ENCODE results near the gene DNM1L. TPM values are rescaled to one million over a fixed set of nuclear protein-coding genes. Genes with fewer than 3 reads are reported as not detected.

The DNM1L gene
- polyA plus RNA-seq, 2 of the 4 experiments (the other 2 are of a cell fraction) = 67.0 to 121 TPM

- H3K9me3 ChIP-seq = no peaks in the 10 kb centered on the region
- H3K4me3 ChIP-seq = no peak overlapping the region
- DNase-seq (ENCODE audit: low read depth in 1 of 2, low spot score in 1 of 2) = peak in 1 of 2 experiments; percentile 7
- no peak overlapping the region for H3K4me2 ChIP-seq
- CTCF ChIA-PET = interaction anchor here (0.7 to 1.4 kb wide), 5 partner anchors 20 to 1082 kb away, joined by 3 to 4 read pairs (median 3); no protein-coding TSS in a partner anchor
- peak; percentile 38 to 43; a peak in 1 of 6 replicates for ATAC-seq
- H3K27ac ChIP-seq = no peak overlapping the region
- TF ChIP-seq RNF2 (IDR thresholded peaks at IDR 0.05; ENCODE audit: borderline replicate concordance, low read depth) (no peak), CBX2 (IDR thresholded peaks at IDR 0.05; ENCODE audit: borderline replicate concordance, low read depth) (no peak), FOSL2 (IDR thresholded peaks at IDR 0.05) (no peak), FOSL2 (CRISPR knock-in tag; IDR thresholded peaks at IDR 0.05) (no peak), ZFP36 (IDR thresholded peaks at IDR 0.05; ENCODE audit: borderline replicate concordance, partially characterized antibody) (no peak), ZC3H11A (IDR thresholded peaks at IDR 0.05) (no peak), HOXB13 (CRISPR knock-in tag; IDR thresholded peaks at IDR 0.05; ENCODE audit: low read depth) (no peak), BHLHE40 (IDR thresholded peaks at IDR 0.05; ENCODE audit: low read depth, low read length) (no peak), E2F6 (IDR thresholded peaks at IDR 0.05; ENCODE audit: borderline replicate concordance, low read depth) (no peak), ZNF302 (CRISPR knock-in tag; IDR thresholded peaks at IDR 0.05) (no peak), RAD21 (conservative IDR thresholded peaks at IDR 0.05 in 1 of 2, IDR thresholded peaks at IDR 0.05 in 1 of 2) (no peak)
- no peaks in the 10 kb centered on the region for H3K4me1 ChIP-seq
- POLR2A ChIA-PET = no interaction called here
- WGBS (ENCODE audit: missing lambda C conversion rate) = 96% methylated on average over 1 of the region's 1 CpG
- no peak for FAIRE-seq
These were observed 55.9 kb downstream of the DNM1L start for GRCh38 chr12:32734952-32735351.

- H3K4me2 ChIP-seq = no peak overlapping the region
- ChIA-PET POLR2A (interaction anchor here (0.7 kb wide), 1 partner anchor 13 kb away, joined by 9 read pairs; no protein-coding TSS in a partner anchor), CTCF (interaction anchor here (1.7 kb wide), 1 partner anchor 19 kb away, joined by 10 read pairs; the partner anchor contains the start of gene YARS2)
- no peak overlapping the region for H3K27ac ChIP-seq
- ATAC-seq (peak in 1 of 2 experiments; percentile 33; a peak in 2 of 6 replicates), DNase-seq (ENCODE audit: low read depth in 1 of 2, low spot score in 1 of 2) (no peak), FAIRE-seq (no peak)
- 84% methylated on average over 3 of the region's 3 CpGs for WGBS (ENCODE audit: missing lambda C conversion rate)
- no peaks in the 10 kb centered on the region for H3K4me1 ChIP-seq
- H3K9me3 ChIP-seq = no peaks in the 10 kb centered on the region
- H3K4me3 ChIP-seq = no peak overlapping the region
- TF ChIP-seq HMGXB4 (CRISPR knock-in tag; IDR thresholded peaks at IDR 0.05; ENCODE audit: borderline replicate concordance) = no peak
- TF ChIP-seq CHD2 (IDR thresholded peaks at IDR 0.05; ENCODE audit: low read length, partially characterized antibody) = no peak
- no peak for TF ChIP-seq ZC3H11A (IDR thresholded peaks at IDR 0.05)
- TF ChIP-seq EHMT2 (IDR thresholded peaks at IDR 0.05; ENCODE audit: low read depth) = no peak
- no peak for TF ChIP-seq TP53 (CRISPR knock-in tag; IDR thresholded peaks at IDR 0.05)
- TF ChIP-seq HDAC2 (IDR thresholded peaks at IDR 0.05) = no peak
- TF ChIP-seq FOXS1 (CRISPR knock-in tag; IDR thresholded peaks at IDR 0.05) = no peak
- TF ChIP-seq ESRRA (IDR thresholded peaks at IDR 0.05; ENCODE audit: borderline replicate concordance, low read length) = no peak
- TF ChIP-seq USF2 (IDR thresholded peaks at IDR 0.05) = no peak
- no peak for TF ChIP-seq GATA3 (IDR thresholded peaks at IDR 0.05; ENCODE audit: borderline replicate concordance)
- no peak for TF ChIP-seq SREBF2 (IDR thresholded peaks at IDR 0.05)
- TF ChIP-seq CHD4 (IDR thresholded peaks at IDR 0.05; ENCODE audit: borderline replicate concordance) = no peak
- TF ChIP-seq CTCF (IDR thresholded peaks at IDR 0.05) = no peak
- TF ChIP-seq NPAS2 (CRISPR knock-in tag; IDR thresholded peaks at IDR 0.05; ENCODE audit: borderline replicate concordance) = no peak
- no peak for TF ChIP-seq RNF2 (IDR thresholded peaks at IDR 0.05; ENCODE audit: borderline replicate concordance, low read depth)
- no peak for TF ChIP-seq ZNF302 (CRISPR knock-in tag; IDR thresholded peaks at IDR 0.05)
These were observed 57.3 kb downstream of the DNM1L start for GRCh38 chr12:32736445-32736844.

Measured in A549 (cell line).